Pulmonary artery endothelial cell (primary cell): ENCODE results near the gene DEDD2. TPM values are rescaled to one million over a fixed set of nuclear protein-coding genes. Genes with fewer than 3 reads are reported as not detected.
A peak's percentile ranks its signal among the peaks of the same experiment; 100 is the strongest.
"Not testable (repeated sequence)": the region's sequence is repeated elsewhere in the genome, so short reads cannot be mapped to it uniquely, and the experiment has no call there.

Experiments used
- DNase-seq: peaks from one replicate; pipeline ENCODE4 v3.0.0-alpha.2; 2011; ENCODE audit warnings: low read depth, low spot score
- total RNA-seq: library from RNA; depleted of rRNA; stranded (reverse); fragments of >200 nt; gene quantifications from 2 replicates; pipeline ENCODE4 v1.2.3, GENCODE V29; 2014

Gene DEDD2
- 16.2 and 29.1 TPM in 2 replicates for total RNA-seq

DNA sequence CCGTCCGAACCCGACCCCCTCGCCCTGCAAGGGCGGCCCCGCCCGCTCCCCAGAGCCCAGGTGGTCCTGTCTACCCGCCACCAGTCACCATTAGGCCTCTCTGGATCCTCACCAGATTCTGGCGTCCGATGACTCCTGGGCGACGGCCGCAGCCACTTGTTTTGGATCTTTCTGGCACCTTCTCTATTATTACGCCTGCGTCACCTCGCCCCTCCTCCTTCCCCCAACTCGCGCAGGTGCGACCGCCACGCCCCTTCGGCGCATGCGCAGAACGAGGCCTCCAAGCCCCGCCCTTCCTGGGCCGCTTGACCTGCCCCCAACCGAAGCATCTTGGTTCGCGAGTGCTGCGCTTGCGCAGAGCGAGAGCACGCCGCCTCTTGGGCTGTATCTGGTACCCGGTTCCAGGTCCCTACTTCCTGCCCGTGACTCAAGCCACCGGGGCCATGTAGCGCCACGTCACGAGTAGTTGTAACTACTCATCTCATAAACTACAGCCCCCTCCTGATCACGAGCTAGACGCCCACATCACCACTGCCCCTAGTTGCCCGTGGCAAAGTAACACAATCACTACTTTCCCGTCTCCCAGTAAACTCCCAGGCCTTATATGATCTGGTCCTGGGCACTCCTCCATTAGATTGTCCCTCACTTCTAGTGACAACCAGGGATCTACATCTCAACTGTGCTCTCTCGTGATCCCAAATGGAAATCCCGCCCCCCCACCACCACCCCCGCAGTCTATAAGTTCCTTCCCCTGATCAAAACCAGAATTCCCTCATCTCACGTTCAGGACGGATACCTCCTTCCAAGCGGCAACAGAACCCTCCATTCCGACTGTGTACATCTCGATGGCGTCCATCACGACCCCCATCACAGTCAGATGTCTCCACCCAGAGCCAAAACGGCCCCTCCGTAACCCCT, at the start of gene DEDD2:
Gene DEDD2 (minus strand): TSS at position 158 of the 918 bp plus-strand sequence. CDS start 670 bp downstream, outside the sequence.
- DNase-seq: peak; percentile 88

GRCh38 chr19:42266928-42267603, 49.6 kb upstream of the DEDD2 start:
- not testable (repeated sequence) for DNase-seq

- not testable (repeated sequence) for DNase-seq
These were observed 48.6 kb upstream of the DEDD2 start for GRCh38 chr19:42266105-42266504.

DNA sequence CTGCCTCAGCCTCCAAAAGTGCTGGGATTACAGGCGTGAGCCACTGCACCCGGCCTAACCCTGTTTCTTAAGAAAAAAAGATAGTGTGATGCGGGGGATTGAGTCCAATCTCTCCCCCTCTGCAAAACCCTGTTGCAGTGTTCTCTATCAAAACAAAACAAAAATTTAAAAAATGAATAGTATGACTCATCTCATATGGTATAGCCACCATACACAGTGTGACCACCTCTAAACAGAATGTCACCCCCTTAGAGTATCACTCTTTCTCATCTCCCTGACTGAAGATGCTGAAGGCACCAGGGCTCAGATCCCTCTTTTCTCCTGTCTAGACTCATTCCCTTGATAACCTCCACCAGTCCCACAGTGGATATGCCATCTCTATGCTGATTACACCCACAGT, 44.3 kb upstream of the DEDD2 start:
- DNase-seq: no peak

DNA sequence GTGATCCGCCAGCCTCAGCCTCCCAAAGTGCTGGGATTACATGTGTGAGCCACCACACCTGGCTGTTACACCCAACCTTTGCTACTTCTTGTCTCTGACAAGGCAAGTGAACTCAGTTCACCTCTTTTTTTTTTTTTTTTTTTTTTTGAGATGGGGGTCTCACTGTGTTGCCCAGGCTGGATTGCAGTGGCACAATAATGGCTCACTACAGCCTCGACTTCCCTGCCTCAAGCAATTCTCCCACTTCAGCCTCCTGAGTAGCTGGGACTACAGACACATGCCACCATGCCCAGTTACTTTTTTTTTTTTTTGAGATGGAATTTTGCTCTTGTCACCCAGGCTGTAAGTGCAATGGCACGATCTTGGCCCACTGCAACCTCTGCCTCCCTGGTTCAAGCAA, 40.4 kb upstream of the DEDD2 start:
- not testable (repeated sequence) for DNase-seq

DNA sequence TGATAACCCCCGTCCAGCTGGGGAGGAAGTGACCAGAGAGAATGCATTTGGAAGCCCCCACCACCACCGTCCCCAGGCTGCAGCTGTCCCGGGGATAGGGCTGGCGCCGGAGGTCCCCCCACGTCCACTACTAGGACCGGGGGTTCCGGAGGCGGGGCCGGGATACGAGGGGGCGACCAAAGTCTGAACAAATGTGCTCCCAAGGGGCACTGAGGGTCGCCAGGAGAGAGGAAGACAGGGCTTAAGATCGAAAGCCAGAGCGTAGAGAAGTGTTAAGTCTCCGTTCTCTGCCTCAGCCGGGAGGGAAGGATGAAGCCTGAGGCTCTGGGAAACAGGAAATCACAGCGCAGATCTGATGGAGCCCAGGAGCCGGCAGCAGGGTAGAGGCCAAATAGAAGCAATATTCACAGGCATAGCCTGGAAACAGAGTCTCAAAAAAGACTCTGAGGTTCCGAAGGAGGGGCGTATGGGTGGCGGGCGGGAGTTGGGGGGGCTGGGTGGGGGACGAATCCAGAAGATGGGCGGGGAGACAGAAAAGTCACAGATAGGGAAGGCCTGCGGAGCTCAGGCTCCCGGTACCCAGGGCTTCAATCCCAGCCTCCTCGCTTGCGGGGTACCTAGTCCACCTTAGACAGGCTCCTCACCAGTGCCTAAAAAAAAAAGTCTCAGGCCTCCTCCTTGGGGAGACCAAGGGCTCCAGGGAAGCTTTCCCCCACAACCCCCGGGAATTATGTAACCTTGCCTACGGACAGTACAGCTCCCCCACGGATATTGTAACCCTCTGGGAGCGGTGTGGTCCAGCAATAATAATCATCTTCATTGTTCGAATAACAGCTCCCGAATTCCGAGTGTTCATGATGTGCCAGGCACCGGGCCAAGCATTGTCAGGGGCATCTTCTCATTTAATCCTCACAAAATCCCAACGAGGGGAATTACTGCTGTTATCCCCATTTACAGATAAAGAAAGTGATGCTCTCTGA, 38.6 kb upstream of the DEDD2 start:
- no peak for DNase-seq

GRCh38 chr19:42254850-42255765, 37.6 kb upstream of the DEDD2 start, which contains the start of gene ERF:
Gene ERF (minus strand): TSS chr19:42255128. CDS start chr19:42254999, 129 bp downstream.
- peak; percentile 57 for DNase-seq

DNA sequence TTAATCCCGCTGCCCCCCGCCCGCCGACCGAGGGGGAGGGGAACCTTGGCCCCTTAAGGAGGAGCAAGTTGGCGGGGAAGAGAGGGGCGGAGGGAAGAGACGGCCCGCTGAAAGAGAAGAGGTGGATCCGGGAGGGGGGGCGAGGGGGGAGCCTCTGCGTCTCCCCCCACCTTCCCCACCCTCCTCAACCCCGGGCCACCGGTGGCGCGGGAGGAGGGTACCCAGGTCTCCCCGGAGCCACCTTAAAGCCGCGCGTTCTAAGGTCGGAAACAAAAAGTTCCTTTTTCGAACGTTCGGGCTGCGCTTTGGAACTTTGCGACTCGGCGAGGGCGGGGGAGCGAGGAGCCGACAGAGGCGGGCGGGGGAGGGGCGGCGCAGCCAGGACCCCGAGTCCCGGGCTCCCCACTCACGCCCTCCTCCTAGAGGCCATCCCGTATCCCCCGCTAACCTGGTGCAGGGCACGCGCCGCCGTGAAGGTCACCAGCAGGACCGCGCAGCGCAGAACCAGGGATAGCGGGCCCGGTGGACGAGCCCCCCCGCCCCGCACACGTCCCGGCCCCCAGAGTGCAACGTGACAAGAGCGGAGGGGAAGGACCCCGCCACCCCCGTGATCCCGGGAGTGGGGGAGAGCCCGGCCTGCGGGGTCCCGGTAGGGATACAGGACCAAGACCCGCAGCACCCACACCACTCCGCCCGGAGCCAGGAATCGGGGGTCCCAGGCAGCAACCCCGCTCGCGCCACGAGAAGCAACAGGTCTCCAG, 36.8 kb upstream of the DEDD2 start:
- no peak for DNase-seq

- DNase-seq: no peak
These were observed 36.0 kb upstream of the DEDD2 start for GRCh38 chr19:42253245-42254088.

DNA sequence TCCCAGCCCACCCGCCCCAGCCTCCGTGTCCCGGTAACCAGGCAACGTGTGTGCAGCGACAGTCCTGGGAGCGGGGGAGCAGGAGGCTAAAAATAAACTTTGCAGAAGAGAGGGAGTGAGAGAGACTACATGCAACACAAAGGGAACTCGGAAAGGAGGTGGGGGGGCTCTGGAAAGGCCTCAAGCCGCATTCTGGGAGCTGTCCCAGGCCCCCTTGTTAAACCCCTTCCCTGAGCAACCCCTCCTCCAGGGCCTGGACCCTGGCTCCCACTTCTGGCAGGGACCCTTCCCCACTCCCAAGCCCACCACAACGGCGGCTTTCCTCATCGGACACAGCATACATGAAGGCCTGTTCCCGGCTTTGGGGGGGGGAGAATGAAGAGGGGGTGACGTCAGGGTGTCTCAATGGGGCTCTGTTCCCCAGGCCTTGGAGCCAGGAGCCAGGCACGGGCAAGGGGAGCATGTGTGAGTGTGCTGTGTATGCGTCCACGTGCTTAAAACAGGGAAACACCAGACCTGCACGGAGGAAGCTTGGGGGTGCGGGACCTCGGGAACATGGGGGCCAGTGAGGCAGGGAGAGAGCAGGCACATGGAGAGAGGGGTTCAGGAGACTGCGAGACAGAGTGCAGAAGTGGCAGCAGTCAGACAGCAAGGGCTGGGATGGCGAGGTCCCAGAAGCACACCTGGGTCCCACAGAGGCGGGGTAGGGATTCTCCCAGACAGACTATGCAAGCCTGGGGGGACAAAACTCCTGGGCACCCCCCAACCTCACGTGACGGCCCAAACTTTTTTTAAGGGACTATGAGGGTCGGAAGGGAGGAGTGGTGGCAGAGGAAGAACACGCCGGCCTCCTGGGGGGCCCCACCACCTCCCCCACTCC, 35.1 kb upstream of the DEDD2 start:
- no peak for DNase-seq

DNA sequence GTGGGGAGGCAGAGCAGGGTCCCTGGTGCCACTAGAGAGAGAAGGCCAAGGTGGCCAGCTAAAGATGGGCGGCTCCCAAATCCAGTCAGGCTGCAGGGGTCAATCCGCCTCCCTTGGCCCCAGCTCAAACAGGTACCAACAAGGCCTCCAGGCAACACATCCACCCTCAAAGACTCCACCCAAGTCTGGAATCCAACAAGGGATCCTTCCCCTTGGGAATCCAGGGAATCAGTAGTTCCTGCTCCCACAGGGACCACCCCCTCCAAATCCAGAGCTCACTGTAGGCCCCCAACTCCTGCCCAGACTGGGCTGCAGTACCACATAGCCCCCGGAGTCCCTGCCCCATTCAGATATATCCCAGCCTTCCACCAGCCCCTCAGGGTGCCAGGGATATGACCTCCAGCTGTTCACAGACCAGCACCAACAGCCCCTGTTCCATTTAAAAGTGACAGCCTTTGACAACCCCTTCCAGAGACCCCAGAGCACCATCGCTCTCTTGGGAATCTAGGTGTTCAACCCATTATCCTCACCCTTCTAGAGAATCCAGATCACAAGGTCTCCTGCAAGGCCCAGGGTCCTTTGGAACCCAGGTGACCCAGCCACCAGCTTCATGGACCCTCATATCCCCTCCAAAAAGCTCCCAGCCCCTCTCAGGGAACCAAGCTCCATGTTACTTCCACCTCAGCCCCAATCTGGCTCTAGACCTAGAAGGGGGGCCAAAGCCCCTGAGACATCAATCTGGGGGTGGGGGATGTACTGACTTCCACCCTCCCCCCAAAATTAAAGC, 34.3 kb upstream of the DEDD2 start:
- no peak for DNase-seq

- DNase-seq: no peak
These were observed 33.4 kb upstream of the DEDD2 start for GRCh38 chr19:42250666-42251531.

GRCh38 chr19:42250183-42250665, 32.7 kb upstream of the DEDD2 start:
- no peak for DNase-seq

- DNase-seq: no peak
These were observed 32.3 kb upstream of the DEDD2 start for GRCh38 chr19:42249769-42250168.

- DNase-seq: no peak
These were observed 31.8 kb upstream of the DEDD2 start for GRCh38 chr19:42249149-42249750.
